NCI-H187 treated with DMSO at 0.1 percent for 48 hours (cell line): ENCODE results near the gene GMDS.

Experiments
- DNase-seq: peaks from one replicate; lab custom pipeline; 2025; lab: John Stamatoyannopoulos, UW

The GMDS gene

GRCh38 chr6:1624851-1625781, 620.3 kb downstream of the GMDS start:
- DNase-seq: no peak

DNA sequence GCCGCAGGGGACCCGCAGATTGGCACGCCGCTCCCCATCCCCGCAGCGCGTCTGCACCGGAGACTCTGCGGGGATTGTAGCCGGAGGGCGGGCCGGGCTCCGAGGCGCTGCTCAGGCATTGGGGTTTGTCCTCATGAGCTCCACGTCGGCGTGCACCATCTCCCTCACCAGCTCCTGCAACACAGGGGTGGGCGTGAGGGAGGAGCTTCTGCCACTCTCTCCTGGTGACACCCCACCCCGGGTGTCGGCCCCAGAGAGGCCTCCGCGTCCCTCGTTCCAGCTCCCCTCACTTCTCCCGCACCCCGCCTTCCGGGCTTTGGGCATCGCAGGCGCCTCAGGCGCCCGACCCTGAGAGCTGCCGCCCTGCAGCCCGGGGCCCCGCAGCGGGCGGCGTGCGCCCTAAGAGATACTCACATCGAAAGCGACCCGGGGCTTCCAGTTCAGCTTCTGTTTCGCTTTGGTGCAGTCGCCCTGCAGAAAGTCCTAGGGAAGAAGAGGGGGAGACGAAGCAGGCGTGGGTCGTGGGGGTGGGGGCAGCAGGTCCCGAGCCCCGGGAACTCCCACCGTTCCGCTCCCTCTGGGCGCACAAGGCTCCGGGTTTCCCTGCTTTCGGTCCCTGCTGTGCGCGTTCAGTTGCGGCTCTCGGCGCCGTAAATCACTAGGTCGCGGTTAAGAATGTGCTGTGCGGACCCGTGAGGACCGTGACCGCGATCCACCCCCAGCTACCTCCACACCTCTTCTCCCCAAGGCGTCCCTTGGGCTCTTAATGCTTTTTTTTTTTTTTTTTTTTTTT, 621.2 kb downstream of the GMDS start:
- no peak for DNase-seq

DNA sequence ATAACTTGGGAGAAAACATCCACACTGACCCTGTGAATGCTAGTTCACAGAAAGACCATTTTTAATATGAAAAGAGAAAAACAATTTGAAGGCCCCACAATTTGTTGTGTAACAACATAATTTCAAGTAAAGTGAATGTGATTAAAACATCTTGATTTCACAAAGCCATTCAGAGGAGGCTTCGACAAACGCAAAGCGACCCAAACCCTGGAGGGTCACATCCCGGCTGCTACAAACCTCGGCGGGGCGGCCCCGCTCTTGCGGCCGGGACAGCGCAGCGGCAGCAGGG, 621.7 kb downstream of the GMDS start:
- DNase-seq: no peak

GRCh38 chr6:1622851-1623768, 622.3 kb downstream of the GMDS start:
- no peak for DNase-seq

DNA sequence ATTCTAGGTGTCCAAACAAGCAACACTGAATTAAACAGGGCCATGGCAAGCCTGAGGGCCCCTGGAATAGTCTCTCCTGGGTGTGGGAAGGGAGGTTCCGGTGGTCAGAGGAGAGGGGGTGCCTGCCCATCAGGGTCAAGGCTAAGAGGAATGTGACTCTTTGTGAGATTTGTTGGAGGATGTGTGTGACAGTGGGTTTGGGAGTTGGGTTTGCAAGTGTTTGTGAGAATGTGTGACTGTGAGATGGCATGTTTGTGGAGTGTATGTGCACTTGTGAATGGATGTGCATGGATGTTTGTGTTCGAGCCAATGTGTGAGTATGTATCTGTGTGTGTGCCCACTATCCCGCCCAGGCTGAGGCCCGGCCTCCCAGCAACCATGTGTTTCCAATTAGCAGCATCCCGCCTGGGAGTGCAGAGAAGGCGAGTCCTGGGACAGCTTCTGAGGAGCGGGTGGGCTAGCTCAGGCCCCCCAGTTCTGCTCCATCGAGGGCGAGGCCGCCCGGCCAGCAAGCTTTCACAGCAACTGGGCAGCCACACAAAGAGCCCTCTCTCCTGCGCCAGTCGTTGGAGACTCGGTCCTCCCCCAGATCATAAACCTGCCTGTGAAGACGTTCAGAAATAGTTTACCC, 623.1 kb downstream of the GMDS start:
- no peak for DNase-seq

GRCh38 chr6:1621070-1621701, 624.2 kb downstream of the GMDS start:
- no peak for DNase-seq

- DNase-seq: no peak
These were observed 624.8 kb downstream of the GMDS start for GRCh38 chr6:1620504-1621069.

DNA sequence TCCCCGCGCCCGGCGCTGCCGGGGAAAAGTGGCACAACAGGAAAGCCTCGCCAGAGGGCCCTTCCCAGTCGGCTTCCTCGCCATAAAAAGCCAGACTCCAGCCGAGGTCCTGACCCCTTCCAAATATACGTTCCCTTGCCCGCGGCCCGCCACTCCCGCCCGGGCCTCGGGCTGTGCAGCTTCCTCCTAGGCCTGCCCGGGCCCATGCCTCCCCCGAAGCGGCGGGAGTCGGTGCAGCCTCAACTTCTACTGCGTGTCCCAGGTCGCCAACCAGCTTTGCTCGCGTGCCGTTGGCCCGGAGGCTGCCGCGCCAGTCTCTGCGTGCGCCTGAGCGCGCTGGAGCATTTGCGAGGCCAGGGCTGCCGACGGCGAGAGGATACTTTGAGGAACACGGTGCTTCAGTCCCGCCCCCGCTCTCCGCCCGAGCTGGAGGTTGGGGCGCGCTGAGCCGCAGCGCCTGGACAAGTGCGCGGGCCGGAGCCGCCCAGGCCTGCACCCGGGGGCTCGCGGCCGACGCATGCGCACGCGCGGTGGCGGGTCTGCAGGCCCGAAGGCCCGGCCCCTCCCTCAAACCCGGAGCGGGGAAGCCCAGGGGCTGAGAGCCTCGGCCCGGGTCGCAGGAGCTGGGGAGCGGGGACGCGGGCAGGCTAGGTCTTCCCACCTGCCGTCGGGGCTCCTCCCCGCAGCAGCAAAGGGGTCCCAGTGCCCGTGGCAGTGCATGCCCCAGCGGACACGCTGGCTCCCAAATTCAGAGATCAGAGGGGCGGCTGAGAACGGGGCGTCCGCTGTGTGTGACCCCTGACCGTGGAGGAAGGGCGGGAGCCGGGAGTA, 625.5 kb downstream of the GMDS start:
- DNase-seq: no peak

DNA sequence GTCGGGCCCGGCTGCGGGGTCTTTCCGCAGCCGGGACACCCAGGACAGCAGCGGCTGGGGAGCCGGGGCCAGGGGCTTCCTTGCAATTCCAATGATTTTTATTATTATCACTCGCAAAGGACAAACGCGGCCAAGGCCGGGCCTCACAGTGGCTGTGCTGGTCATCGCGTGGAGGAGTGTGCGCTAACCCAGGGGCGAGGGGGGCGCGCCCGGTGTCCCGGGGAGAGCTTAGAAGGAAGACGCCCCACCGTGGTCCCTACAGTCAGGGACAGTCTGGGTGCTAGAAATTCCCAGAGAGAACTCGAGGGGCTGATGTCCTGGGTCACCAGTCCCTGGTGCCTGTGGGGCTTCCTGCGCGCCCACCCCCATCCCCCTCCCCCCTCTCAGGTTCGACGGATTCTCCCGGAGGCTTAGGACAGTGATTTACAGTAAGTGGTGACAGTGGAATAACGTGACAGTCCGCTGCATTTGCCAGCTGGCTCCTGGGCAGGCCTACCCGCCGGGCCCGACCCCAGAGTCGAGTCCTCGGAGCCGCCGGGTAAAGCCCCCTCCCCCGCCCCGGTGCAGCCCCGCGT, 626.2 kb downstream of the GMDS start:
- no peak for DNase-seq

GRCh38 chr6:1618311-1619097, 626.9 kb downstream of the GMDS start:
- no peak for DNase-seq

DNA sequence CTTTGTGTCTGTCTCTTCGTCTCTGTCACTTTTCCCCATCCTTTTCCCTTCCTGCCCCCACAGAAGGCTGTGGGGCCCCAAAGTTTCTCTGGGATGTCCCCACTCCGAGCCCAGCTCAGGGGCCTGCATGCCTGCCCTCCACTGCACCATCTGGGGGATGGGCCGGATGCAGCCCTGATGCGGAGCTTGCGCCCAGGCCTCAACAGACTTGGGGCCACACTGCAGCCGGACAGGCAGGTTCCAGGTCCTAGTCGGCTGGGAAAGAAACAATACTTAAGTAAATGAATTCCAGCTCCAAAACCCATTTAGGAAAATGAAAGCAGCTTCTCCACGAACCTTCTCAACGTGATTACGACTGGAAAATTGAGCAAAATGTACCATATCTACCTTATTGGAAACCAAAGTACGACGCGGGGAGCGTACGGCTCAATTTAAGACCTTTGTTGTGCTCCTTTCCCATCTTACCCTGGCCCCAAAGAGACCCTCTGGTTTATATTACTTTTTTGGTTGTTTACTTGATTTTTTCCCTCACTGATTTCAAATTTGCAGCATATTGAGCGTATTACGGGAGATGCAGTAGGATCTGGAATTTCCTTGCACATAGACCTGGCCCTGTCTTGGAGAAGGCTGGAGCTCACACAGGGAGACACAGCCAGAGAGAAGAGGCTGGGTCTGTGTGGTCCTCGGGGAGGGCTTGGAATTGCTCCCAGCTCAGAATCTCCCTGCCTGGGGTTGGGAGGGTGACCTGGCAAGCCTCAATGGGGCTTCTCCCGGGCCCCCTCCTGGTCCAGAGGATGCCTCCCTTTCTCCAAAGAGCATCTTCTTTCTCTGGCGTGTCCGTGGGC, 627.7 kb downstream of the GMDS start:
- no peak for DNase-seq

GRCh38 chr6:1616701-1617463, 628.5 kb downstream of the GMDS start:
- no peak for DNase-seq

DNA sequence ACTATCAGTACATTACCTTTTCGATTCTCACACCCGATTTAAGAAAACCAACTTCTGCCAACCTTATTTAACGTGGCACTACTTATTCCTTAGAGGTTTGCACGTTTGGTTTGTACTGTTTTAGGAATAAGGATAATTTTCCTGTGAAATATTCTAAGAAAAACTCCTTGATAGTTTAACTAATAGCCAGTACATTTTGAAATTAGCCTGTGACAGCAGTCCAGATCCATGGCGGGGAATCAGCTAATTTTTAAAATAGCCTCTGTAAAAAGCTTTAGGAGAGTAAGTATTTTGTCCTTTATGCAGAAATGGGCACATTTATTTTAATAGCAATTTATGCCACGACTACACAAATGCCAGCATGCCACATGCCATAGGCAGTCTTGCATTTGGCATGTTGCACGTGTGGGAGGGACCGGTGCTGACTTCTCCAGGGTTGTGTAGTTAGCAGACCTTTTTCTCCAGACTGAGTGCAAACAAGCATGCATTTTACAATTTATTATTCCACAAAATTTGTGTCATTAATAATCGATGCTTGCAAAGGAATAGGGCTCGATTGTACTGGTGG, 629.5 kb downstream of the GMDS start:
- no peak for DNase-seq

DNA sequence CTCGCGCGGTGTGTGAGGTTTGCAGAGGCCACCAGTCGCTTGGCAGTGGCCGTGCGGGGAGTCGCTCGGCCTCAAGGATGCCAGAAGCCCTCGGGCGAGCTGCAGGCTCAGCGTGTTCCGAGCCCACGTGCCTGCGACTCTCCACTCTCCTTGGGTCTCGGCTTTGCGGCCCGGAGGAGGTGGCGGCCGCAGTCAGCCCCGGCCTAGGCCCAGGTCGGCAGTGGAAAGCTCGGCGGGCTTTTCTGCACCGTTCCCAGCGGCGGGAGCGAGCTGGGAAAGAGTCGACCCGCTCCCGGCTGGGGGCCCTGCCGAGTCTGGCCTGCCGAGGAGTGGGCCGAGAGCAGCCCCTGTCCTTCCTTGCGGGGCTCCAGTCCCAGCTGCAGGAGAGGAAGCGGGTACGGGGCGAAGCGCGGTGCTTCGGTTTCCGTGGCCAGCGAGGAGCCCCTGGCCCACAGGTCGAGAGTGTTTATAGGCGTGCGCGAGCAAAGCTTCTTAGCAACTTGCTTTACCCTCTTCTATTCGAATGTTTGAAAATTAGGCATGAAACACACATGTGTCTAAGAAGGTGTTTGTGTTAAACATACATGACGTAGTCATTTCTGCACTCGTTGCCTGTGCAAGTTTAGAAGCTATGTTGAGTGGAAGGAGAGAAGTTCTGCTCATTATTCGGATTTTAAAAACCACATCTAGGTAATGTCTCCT, 630.1 kb downstream of the GMDS start:
- DNase-seq: no peak

DNA sequence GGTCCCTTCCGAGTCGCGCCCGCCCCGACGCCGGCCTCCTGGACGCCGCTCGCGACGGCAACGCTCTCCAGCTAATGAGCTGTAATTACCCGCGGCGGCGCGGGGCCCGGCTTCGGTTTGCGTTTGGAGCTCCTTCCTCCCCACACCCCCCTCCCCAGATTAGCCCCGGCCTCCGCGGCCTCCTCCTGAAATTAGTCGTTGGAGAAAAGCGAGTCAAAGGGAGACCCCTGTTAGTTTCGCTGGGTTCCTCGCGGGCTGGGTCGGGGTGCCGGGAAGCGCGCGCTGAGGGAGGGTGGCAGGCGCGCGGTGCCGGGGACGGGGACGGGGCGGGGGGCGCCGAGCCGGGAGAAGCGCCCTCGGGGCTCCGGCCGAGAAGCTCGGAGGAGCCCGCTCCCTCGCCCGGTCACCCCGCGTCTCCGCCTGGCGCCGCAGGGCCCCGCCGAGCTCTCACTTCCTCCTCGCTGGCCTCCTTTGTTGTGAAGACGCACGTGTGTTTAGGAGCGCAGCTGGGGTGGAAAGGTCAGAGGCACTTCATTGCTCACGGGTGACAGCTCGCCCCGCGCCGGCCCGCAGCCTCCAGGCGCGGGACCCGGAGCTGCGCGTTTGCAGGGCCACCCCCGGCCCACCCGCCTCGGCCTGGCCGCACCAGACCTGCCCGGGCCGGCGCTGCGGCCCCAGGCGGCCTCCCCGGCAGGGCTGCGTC, 630.8 kb downstream of the GMDS start:
- DNase-seq: no peak
